OCI-M2 (cell line): Measurements from ENCODE around the gene KCNQ1OT1.
"Not testable (repeated sequence)": the region's sequence is repeated elsewhere in the genome, so short reads cannot be mapped to it uniquely, and the experiment has no call there.

Experiments
- DNase-seq: peaks from one replicate; lab custom pipeline; 2025; ENCODE audit not compliant: unreplicated experiment; lab: John Stamatoyannopoulos, UW

KCNQ1OT1 gene

GRCh38 chr11:2655016-2655719, 44.6 kb downstream of the KCNQ1OT1 start:
- DNase-seq: no peak

- DNase-seq: no peak
These were observed 45.7 kb downstream of the KCNQ1OT1 start for GRCh38 chr11:2653930-2654739.

- DNase-seq: no peak
These were observed 46.6 kb downstream of the KCNQ1OT1 start for GRCh38 chr11:2653198-2653551.

- no peak for DNase-seq
These were observed 47.2 kb downstream of the KCNQ1OT1 start for GRCh38 chr11:2652333-2653197.

GRCh38 chr11:2651826-2652271, 47.9 kb downstream of the KCNQ1OT1 start:
- no peak for DNase-seq

GRCh38 chr11:2651054-2651617, 48.7 kb downstream of the KCNQ1OT1 start:
- DNase-seq: no peak

- no peak for DNase-seq
These were observed 49.4 kb downstream of the KCNQ1OT1 start for GRCh38 chr11:2650343-2650867.

GRCh38 chr11:2649848-2650247, 49.9 kb downstream of the KCNQ1OT1 start:
- DNase-seq: no peak

- no peak for DNase-seq
These were observed 50.4 kb downstream of the KCNQ1OT1 start for GRCh38 chr11:2649400-2649799.

GRCh38 chr11:2647953-2648352, 51.8 kb downstream of the KCNQ1OT1 start:
- no peak for DNase-seq

- no peak for DNase-seq
These were observed 52.6 kb downstream of the KCNQ1OT1 start for GRCh38 chr11:2647167-2647566.

GRCh38 chr11:2645779-2646118, 54.0 kb downstream of the KCNQ1OT1 start:
- no peak for DNase-seq

- no peak for DNase-seq
These were observed 54.7 kb downstream of the KCNQ1OT1 start for GRCh38 chr11:2644844-2645778.

- DNase-seq: no peak
These were observed 56.0 kb downstream of the KCNQ1OT1 start for GRCh38 chr11:2643746-2644145.

- no peak for DNase-seq
These were observed 58.2 kb downstream of the KCNQ1OT1 start for GRCh38 chr11:2641623-2642022.

- not testable (repeated sequence) for DNase-seq
These were observed 60.0 kb downstream of the KCNQ1OT1 start for GRCh38 chr11:2639763-2640162.

GRCh38 chr11:2631161-2631560, 68.6 kb downstream of the KCNQ1OT1 start:
- DNase-seq: no peak

GRCh38 chr11:2630679-2631078, 69.1 kb downstream of the KCNQ1OT1 start:
- no peak for DNase-seq

GRCh38 chr11:2625183-2625582, 74.6 kb downstream of the KCNQ1OT1 start:
- DNase-seq: no peak

- no peak for DNase-seq
These were observed 77.9 kb downstream of the KCNQ1OT1 start for GRCh38 chr11:2621894-2622293.
